HCT116 (cell line): ENCODE measurements around the gene TOB2. TPM values are rescaled to one million over a fixed set of nuclear protein-coding genes. Genes with fewer than 3 reads are reported as not detected.

Experiments
- ATAC-seq: fragments of 200-7000 bp; cut with Tn5 transposase; 2 replicates; pipeline ENCODE4 v1.9.1; 2020; ENCODE audit warnings: mild to moderate bottlenecking, moderate library complexity
- BruUV-seq: library from RNA; stranded (reverse); fragments of 400-500 nt; replicated peaks from 2 replicates; lab custom pipeline; 2021; lab: Mats Ljungman, UMichigan
- CTCF ChIA-PET: fragments of 300-600 bp; sonication (Branson Sonifier 250); formaldehyde crosslinking; loops from one replicate; lab custom pipeline; 2021; ENCODE audit warnings: antibody characterized with exemption; lab: Charles Lee
- POLR2A ChIA-PET: fragments of 300-600, 350-600 bp; sonication (Branson Sonifier 250); formaldehyde crosslinking; loops from one replicate; lab custom pipeline; 2021; ENCODE audit warnings: antibody characterized with exemption; lab: Charles Lee
- RAD21 ChIA-PET, 2 experiments: fragments of 300-600 bp; sonication (Branson Sonifier 250); formaldehyde crosslinking; loops; one replicate each; lab custom pipeline; 2023; ENCODE audit warnings: low total read pairs in 2 of 2; ENCODE audit not compliant: uncharacterized antibody in 2 of 2, unreplicated experiment in 2 of 2, low non-redundant PET in 1 of 2; lab: Charles Lee
- DNase-seq: peaks from one replicate; pipeline ENCODE4 v3.0.0-alpha.2; 2010; ENCODE audit warnings: low read depth, low spot score
- H2AFZ ChIP-seq: fragments of 200-600 bp; shearing (Covaris generic), sonication (generic); 2 replicates; pipeline ENCODE4 v1.6.1; 2017; ENCODE audit warnings: low read depth, mixed run types, mixed read lengths, antibody characterized with exemption, low read length; ENCODE audit not compliant: poor library complexity, severe bottlenecking
- H3K27ac ChIP-seq: 2 replicates; pipeline ENCODE4 v1.5.1; 2012; ENCODE audit warnings: low read depth, low read length
- H3K27me3 ChIP-seq: fragments of 200-600 bp; sonication (generic); 2 replicates; pipeline ENCODE4 v1.6.1; 2016; ENCODE audit warnings: mixed run types, low read length, mixed read lengths; ENCODE audit not compliant: insufficient read depth
- H3K36me3 ChIP-seq, 2 experiments: fragments of 200-500 bp in 1 of 2; fragments of 200-600 bp in 1 of 2; sonication (Bioruptor generic) in 1 of 2; sonication (generic) in 1 of 2; 2 replicates each; pipeline versions ENCODE4 v1.5.1 to v1.6.1; 2014 to 2016; ENCODE audit warnings: low read length in 2 of 2, inconsistent platforms in 1 of 2, mixed read lengths in 1 of 2, mixed run types in 1 of 2; ENCODE audit not compliant: insufficient read depth in 2 of 2, control insufficient read depth in 1 of 2
- H3K4me1 ChIP-seq, 2 experiments: fragments of 200-600 bp in 1 of 2; sonication (generic) in 1 of 2; 2 replicates each; pipeline versions ENCODE4 v1.5.1 to v1.6.1; 2012 to 2017; ENCODE audit warnings: low read length in 2 of 2, inconsistent platforms in 1 of 2, mild to moderate bottlenecking in 1 of 2, mixed read lengths in 1 of 2, mixed run types in 1 of 2, moderate library complexity in 1 of 2; ENCODE audit not compliant: insufficient read depth in 2 of 2, control insufficient read depth in 1 of 2
- H3K4me2 ChIP-seq: fragments of 200-600 bp; sonication (generic); 2 replicates; pipeline ENCODE4 v1.6.1; 2017; ENCODE audit warnings: mixed run types, low read length, mixed read lengths
- H3K4me3 ChIP-seq, 2 experiments: fragments of 200-600 bp in 1 of 2; sonication (generic) in 1 of 2; replicated peaks in 1 of 2; 2 replicates each; pipeline ENCODE4 v1.5.1; 2011 to 2016; ENCODE audit warnings: low read length in 2 of 2, control low read depth in 1 of 2, low read depth in 1 of 2, mild to moderate bottlenecking in 1 of 2, mixed read lengths in 1 of 2, mixed run types in 1 of 2
- H3K79me2 ChIP-seq: fragments of 200-600 bp; sonication (generic); 2 replicates; pipeline ENCODE4 v1.6.1; 2017; ENCODE audit warnings: mild to moderate bottlenecking, mixed run types, low read length, moderate library complexity, mixed read lengths; ENCODE audit not compliant: insufficient read depth
- H3K9ac ChIP-seq: fragments of 200-600 bp; sonication (generic); 2 replicates; pipeline ENCODE4 v1.6.1; 2016; ENCODE audit warnings: low read length, mixed read lengths
- H3K9me2 ChIP-seq: fragments of 200-600 bp; sonication (generic), shearing (Covaris generic); 2 replicates; pipeline ENCODE4 v1.6.1; 2017; ENCODE audit warnings: mixed run types, mild to moderate bottlenecking, moderate library complexity; ENCODE audit not compliant: insufficient read depth
- H3K9me3 ChIP-seq, 2 experiments: fragments of 200-500 bp in 1 of 2; fragments of 200-600 bp in 1 of 2; sonication (Bioruptor generic) in 1 of 2; sonication (generic) in 1 of 2; 2 replicates each; pipeline ENCODE4 v1.6.1; 2014 to 2017; ENCODE audit warnings: low read length in 2 of 2, mixed read lengths in 2 of 2, inconsistent platforms in 1 of 2, low read depth in 1 of 2, mild to moderate bottlenecking in 1 of 2, mixed run types in 1 of 2, moderate library complexity in 1 of 2; ENCODE audit not compliant: control insufficient read depth in 1 of 2, insufficient read depth in 1 of 2
- H4K20me1 ChIP-seq: fragments of 200-600 bp; sonication (generic), shearing (Covaris generic); 2 replicates; pipeline ENCODE4 v1.6.1; 2017; ENCODE audit warnings: mixed run types, mild to moderate bottlenecking, moderate library complexity; ENCODE audit not compliant: insufficient read depth
- CBX3 ChIP-seq: IDR thresholded peaks from 2 replicates; pipeline ENCODE4 v1.6.1; 2012; ENCODE audit warnings: low read depth
- JUND ChIP-seq: IDR thresholded peaks from 2 replicates; pipeline ENCODE4 v1.6.1; 2012
- MAX ChIP-seq: IDR thresholded peaks from 2 replicates; pipeline ENCODE4 v1.6.1; 2012
- POLR2A ChIP-seq: IDR thresholded peaks from 2 replicates; pipeline ENCODE4 v1.7.0; 2011; ENCODE audit warnings: borderline replicate concordance; ENCODE audit not compliant: insufficient read depth, insufficient read length; ENCODE audit errors: extremely low read depth
- POLR2AphosphoS5 ChIP-seq: IDR thresholded peaks from 2 replicates; pipeline ENCODE4 v1.6.1; 2011; ENCODE audit warnings: mild to moderate bottlenecking, low read depth, low read length, moderate library complexity
- REST ChIP-seq: IDR thresholded peaks from 2 replicates; pipeline ENCODE4 v1.6.1; 2012; ENCODE audit warnings: low read depth
- intact Hi-C: fragments of 100-400 bp; cut with micrococcal nuclease; formaldehyde crosslinking; loops from 2 replicates; pipeline ENCODE4 v1.10.0; 2022
- total RNA-seq: library from RNA; stranded (reverse); gene quantifications from one replicate; pipeline ENCODE4 v1.2.1, GENCODE V29; 2021; ENCODE audit not compliant: unreplicated experiment

The TOB2 gene
- total RNA-seq, 1 experiment from 2014 or later, result 55.2 TPM

- TF ChIP-seq JUND, result no peak
- no peak for TF ChIP-seq POLR2A
- no peak for TF ChIP-seq MAX
- no peak for TF ChIP-seq CBX3
- no peak for TF ChIP-seq POLR2AphosphoS5
- no peak for TF ChIP-seq REST
- H3K9ac ChIP-seq, result no peak overlapping the region
- BruUV-seq, result no TSS peak
- H3K36me3 ChIP-seq, result 0 out of 4 replicates have a peak, but pooled peaks cover 0 to 3% of the 10 kb centered on the region in 2 experiments
- POLR2A ChIA-PET, result interaction anchor here (1.2 kb wide), 1 partner anchor 10 kb away, joined by 4 read pairs; the partner anchor contains the start of genes ACO2 and PHF5A
- H3K4me1 ChIP-seq, result peaks cover 3 to 29% of the 10 kb centered on the region in 2 experiments; a peak in 3 of 4 replicates
- H3K9me2 ChIP-seq, result no peaks in the 10 kb centered on the region
- H3K27ac ChIP-seq, result no peak overlapping the region
- intact Hi-C loops, result no loop called here
- H2AFZ ChIP-seq, result no peak overlapping the region
- peaks cover 7% of the 10 kb centered on the region; the same call in 1 of the 2 replicates for H4K20me1 ChIP-seq
- H3K79me2 ChIP-seq, result peaks cover 92% of the 10 kb centered on the region
- DNase-seq (no peak), ATAC-seq (no peak)
- CTCF ChIA-PET, result no interaction called here
- RAD21 ChIA-PET, result interaction anchor here in 1 of 2 experiments (0.6 kb wide), 1 partner anchor 17 kb away, joined by 5 read pairs; no protein-coding TSS in a partner anchor
- H3K27me3 ChIP-seq, result no peaks in the 10 kb centered on the region
- no peak overlapping the region for H3K4me3 ChIP-seq
- H3K9me3 ChIP-seq, result no peaks in the 10 kb centered on the region
- H3K4me2 ChIP-seq, result no peak overlapping the region
These were observed 32.4 kb upstream of the TOB2 start for GRCh38 chr22:41478891-41479521.
